Stimulated activated naive CD8-positive, alpha-beta T cell treated with anti-CD3 and anti-CD28 coated beads, Interleukin-15, Interleukin-2, amounts not matched to agents 100 U/mL and 50 U/mL, for 24 hours (primary cell): Measurements from ENCODE around the gene NCAM2.

Experiments
- ATAC-seq: fragments of 150-1000 bp; cut with Tn5 transposase; one replicate; pipeline ENCODE4 v1.10.0; 2021
- DNase-seq: peaks from one replicate; pipeline ENCODE4 v3.0.0; 2021

NCAM2 gene

DNA sequence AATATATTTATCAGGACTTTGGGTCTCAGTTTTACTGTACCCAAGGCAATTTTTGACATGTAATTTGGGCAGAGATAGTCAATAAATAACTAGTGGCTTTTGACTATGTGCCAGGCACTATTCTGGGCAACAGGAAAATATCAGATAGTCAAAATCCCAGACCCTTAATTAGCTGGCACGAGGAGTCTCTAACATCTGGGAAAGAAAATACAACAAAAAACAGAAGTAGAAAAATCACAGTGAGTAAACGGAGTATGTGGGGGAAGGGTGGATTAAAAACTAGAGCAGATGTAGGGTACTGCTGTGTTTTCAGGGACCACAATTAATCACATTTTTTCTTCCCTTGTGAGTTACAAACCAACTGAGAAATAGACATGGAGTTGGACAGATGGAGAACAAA, 217.8 kb downstream of the NCAM2 start:
- ATAC-seq (no peak), DNase-seq (no peak)

DNA sequence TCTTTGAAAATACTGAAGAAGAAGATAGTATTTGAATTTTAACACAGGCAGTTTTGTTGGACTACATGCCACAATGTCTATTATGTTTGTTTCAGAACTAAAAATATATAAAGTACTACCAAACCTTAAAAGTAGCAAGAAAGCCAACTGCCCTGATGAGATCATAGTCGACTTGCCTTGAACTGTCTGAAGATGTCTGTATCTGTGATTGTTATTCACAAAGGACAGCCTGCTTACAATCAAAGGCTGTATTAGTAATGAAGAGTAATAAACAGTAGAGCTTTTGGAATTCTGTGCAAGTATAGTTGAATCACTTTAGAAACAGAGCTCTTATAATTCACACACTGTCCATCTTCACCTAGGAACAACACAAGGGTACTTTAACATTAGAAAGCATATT, 228.3 kb downstream of the NCAM2 start:
- no peak for ATAC-seq

DNA sequence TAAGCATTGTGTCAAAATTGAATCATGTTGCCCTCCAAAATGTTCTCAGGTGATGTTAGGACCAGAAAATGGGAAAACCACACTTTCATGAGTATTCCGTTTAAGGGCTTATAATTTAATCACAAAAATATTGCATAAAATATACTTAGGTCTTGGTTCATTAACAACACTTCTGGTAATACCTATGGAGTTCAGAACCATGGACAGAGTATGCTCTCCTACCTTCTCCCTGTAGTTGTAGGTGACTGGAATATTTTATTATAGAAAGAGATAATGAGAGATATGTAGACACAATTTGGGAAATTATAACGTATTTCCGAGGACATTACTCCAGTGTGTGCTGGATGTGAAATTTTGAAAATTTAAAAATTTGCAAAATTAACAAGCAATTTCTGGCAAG, 232.5 kb downstream of the NCAM2 start:
- ATAC-seq (no peak), DNase-seq (no peak)

More for the DNA sequence above, 228.3 kb downstream of the NCAM2 start:
- no peak for DNase-seq

DNA sequence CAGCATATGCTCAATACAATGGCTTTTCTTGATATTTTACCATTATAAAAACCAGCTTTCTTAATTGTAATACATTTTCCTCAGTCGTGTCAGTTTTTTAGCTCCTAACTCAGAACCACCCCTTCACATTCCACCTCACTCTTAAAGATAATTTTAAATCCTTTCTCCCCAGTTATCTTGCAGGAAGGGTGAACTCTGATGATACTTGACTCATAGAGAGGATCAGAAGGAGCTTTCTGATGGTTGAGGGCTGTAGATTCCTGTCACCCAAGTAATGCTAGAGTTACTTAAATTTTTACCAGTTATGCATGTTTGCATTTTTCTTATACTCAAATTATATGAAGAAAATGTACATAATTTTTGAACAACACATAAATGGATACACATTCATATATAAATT, 233.7 kb downstream of the NCAM2 start:
- ATAC-seq = no peak
- DNase-seq = no peak

DNA sequence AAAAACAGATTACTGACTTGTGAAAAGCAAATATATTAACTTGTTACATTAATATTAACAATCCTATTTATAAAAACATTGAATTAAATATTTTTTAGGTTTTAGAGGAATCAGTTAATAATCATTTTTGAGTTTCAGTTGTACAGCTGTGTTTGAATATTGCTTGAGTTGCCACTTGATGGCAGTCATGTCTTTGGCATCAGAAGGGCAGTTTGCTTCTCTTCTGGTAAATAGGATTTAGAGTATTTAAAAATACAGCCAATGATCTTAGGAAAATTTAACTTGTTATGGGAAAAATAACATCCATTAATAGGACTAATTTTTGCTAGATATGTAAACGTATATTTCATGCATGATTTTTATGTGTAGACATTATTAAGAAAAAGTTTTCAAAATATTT, 234.1 kb downstream of the NCAM2 start:
- no peak for DNase-seq
- no peak for ATAC-seq

DNA sequence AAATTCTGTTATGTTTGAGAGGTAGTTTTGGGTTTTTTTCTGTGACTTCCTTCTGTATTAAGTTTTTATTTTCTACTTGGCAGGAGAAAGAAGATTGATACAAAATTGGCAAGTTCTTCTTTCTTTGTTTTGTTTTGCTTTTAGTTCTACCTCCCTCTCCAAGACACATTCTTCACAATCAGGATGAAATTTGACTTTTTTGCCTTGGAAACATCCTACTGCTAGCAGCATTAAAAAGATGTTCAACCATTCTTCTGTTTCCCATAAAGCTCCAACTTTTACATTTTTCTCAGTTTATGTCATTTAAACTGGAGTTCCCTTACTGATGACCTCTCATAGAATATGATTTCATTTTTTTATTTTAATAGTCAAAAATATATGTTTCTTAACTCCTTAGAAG, 234.8 kb downstream of the NCAM2 start:
- no peak for ATAC-seq
- DNase-seq = no peak

DNA sequence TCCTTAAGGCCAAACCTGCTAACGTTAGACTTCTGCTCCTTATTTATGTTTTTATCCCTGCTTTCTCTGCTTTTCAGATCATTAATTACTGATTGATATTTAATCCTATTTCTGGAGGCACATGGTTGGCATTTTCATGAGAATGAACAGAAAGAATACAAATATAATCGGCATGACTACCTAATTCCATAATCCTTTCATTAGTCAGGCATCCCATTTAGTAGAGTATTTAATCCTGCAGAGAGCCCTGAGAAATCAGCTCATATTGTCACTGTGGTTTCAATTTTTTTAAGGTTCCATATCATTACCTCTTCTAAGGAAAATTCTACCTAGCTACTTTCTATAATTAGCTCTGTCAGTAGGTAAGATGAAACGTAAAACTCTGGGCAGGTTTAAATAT, 238.8 kb downstream of the NCAM2 start:
- DNase-seq (no peak), ATAC-seq (no peak)

DNA sequence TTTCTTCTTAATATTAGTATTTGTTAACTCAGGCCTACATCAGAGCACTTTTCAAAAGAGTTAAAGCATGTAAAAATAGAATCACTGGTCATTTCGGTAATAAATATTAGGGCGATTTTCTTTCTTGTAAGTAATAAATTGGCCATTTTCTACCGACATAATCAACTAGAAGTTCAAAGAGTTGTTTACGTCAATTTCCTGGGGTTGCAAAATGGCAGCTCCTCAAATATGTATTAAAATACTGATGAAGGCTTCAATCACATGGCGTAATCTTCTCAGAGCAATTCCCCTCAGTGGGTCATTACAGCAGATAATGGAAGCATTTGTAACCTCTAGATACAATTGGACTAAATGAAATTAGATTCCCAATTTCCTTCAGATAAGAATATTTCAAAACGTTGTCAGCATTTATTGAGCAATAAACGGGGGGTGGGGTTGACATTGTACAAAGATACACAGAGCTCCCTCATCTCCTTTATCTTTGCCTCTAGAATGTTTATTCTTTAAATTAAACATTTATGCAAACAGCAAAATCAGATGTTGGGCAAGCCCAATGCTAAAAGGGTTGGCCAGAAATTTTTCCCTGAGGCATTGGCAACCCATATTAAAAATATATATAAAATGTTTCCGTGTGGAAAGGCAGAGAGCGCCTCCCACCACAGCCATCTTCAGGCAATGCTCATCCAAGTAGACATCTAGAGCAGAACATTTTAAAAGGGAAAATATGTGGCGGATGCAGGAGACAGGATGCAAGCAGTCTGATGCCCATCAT, 240.6 kb downstream of the NCAM2 start:
- DNase-seq (no peak), ATAC-seq (no peak)

DNA sequence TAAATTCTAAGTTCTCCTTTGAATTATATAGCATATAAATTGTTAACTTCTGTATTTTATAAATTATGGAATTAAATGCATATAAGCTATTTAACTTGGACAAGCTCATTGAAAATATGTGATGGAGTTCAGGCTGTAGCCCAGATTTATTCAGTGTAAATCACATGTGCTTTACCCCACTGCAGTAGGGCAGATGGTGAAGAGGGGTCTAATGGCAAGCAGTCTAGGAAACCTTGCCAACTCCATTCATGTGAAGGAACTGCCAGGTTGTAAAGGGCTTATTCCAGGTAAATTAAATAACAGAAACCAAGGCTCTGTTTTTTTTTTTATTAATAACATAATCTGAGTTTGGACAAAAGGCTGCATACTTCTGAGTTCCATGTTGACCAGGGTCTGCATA, 243.2 kb downstream of the NCAM2 start:
- DNase-seq (no peak), ATAC-seq (no peak)

DNA sequence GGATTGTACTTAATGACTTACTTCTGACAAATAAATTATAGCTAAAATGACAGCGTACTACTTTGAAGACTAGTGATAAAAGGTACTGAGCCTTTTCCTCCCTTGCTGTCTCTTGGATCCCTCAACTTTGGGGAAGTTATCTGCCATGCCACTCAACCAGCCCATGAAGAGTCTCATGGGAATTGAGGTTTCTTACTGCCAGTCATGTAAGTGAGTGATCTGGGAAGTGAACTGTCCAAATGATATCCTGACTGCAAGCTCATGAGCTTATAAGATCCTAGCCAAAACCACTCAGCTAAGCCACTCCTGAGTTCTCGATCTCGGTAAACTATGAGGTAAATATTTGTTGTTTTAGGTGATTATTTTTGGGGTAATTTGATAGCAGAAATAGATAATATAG, 247.8 kb downstream of the NCAM2 start:
- ATAC-seq (no peak), DNase-seq (no peak)

DNA sequence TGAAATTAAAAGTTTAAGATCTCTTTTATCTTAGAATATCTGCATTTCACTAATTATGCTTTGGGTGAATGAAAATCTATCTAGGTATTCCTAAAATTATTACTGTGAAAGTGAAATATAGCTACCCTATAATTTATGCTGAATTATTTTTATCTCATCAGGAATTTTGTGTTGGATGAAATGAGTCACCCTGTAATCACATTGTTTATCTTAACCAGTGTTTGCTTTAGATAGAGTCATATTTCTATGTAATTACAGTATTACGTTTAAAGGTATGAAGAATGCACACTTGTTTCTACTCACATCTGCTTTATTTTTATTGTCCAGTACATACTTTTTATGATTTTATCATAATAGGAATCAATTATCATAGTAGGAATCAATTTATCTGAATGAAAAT, 249.2 kb downstream of the NCAM2 start:
- ATAC-seq = no peak

DNA sequence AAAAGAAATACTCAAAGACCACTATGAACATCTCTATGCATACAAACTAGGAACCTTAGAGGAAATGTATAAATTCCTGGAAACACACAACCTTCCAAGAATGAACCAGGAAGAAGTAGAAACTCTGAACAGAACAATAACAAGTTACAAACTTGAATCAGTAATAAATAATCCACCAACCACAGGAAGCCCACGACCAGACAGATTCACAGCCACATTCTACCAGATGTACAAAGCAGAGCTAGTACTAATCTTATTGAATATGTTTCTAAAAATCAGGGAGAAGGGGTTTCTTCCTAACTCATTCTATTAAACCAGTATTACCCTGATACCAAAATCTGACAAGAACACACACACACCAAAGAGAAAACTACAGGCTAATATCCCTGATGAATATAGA, 263.8 kb downstream of the NCAM2 start:
- DNase-seq (no peak), ATAC-seq (no peak)

More for the DNA sequence above, 249.2 kb downstream of the NCAM2 start:
- DNase-seq = no peak

DNA sequence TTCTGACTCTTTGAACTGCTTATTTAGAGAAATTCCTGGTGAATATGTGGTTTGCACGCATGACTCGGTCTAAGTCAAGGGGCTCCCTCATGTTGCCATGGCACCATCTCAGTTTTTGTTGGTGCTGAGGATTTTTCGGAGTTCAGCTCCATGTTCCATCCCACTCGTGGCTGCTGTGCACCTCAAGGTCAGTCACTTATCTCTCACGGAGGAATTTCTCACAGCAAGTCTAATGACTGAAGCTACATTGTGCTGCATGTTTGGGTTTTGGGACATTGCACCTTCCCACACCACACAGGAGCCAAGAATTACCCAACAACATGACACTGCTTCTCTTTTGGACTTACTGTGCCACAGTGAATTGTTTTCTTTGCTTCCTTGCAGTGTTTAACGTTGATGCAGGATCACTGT, 269.9 kb downstream of the NCAM2 start:
- no peak for ATAC-seq
- DNase-seq = no peak

DNA sequence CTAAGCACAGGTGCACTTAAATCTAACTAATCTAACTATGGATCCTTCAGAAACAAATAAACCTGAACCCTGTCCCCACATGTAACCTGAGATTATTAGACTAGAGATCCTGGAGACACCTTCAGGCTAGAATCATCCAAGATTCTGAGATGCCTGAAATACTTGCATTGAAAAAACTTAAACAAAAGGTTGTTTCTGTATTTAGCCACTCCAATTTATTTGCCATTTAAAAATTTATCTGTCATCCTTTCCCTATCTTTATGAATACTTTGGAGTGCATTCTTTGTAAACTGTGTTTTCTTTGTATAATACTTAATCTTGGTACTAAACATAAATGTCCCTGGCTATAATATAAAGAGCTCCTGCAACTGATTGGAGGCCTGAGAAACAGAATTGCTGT, 270.7 kb downstream of the NCAM2 start:
- ATAC-seq (no peak), DNase-seq (no peak)

DNA sequence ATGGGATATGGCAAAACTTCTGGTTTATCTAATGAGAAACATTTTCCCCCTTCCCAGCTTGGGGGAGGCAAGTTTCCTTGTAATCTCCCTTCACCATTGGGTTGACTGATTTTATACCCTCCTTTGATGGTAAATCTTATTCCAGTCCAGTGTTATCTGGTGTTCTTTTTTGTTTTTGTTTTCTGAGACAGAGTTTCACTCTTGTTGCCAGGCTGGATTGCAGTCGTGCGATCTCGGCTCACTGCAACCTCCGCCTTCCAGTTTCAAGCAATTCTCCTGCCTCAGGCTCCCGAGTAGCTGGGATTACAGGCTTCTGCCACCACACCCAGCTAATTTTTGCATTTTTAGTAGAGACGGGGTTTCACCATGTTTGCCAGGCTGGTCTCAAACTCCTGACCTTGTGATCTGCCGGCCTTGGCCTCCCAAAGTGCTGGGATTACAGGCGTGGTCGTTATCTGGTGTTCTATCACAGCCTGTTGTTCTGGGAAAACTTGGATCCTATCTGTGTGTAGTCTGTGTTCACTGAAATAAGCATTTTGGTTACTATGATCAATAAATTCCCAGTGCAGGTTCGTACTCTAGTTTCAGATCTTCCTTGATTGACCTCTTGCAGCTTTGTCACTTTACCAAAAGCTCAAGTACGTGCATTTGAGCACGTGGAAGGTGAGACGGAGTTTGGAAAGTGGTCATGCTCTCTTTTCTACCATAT, 281.1 kb downstream of the NCAM2 start:
- ATAC-seq = no peak
- DNase-seq = no peak

DNA sequence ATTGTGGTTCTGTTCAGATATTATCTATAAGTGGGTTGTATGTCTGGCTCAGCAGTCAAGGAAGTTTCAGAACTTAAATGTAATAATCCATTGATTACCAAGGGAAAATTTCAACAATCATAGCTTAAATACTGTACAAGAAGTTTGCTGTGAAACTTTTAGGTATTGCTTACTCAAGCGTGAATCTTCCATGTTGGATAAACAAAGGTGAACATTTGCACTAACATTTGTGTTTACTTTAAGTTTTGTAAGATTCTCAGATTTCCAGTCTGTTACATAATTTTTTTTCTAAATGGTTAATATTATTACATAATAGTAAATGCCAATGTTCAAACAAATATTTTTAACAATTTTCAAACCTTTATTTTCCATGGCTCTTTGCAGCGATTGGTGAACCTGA, 285.6 kb downstream of the NCAM2 start:
- ATAC-seq (no peak), DNase-seq (no peak)

DNA sequence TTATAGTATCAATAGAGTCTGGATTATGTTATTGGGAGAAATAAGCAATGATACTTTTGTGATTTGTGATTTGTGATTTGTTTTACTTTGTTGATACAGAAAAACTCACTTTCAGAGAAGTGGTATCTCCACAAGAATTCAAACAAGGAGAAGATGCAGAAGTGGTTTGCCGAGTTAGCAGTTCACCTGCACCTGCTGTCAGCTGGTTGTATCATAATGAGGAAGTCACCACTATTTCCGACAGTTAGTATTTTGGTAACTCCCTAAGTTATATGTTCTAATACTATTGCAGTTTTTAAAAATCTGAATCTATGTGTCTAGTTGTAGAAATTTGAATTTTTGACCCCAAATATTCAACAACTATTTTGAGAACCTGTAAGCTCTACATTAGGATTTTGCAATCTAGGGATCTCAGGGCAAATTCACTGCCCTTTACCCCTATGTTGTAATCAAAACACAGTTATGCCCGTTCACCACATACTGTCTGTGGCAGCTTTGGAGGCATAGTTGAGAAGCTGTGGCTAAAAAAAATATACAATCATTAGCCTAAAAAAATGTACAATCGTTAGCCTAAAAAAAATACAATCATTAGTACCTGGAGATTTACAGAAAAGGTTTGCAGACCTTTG, 288.1 kb downstream of the NCAM2 start:
- ATAC-seq = no peak

DNA sequence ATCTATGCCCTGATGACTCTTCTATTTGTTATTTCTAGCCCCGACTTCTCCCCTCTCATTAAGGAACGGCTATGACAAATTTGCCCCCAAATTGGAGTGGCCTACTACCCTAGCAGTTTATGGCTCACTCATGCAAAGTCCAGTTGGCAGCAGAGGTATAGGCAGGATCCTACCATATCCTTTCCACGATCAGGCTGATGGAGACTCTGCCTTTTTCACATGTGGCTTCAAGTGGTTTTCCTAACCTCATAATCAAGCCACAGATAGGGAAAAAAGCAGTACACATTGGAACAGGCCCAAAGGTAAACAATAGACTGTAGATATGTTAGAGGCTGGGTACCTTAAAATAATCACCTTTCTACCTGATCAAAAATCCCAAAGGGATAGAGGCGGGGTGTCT, 292.5 kb downstream of the NCAM2 start:
- ATAC-seq (no peak), DNase-seq (no peak)

More for the DNA sequence above, 288.1 kb downstream of the NCAM2 start:
- no peak for DNase-seq

DNA sequence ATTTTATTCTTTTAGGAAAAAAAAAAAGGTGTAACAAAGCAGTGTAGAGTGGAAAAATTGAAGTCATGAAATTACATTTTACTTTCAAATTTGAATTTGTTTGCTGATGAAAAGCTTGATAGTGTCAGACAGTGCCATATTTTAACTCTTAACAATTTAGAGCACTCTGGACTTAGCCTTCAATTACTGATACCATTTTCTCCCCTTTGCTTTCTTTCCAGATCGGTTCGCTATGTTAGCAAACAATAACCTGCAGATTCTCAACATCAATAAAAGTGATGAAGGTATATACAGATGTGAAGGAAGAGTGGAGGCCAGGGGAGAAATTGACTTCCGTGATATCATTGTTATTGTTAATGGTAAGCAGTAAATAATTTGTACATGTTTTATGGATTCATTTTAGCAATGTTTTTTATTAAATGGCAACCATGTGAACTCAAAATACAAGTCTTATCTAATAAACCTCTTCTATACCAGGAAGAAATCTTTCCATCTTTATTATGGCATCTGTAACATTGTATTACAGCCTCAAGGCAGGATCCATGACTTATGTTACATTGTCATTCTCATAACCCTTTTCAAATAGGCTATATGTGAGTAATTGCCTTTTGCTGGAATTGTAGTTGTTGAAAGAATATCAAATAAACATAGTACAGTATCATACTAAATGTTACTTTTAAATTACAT, 293.8 kb downstream of the NCAM2 start:
- ATAC-seq = no peak

DNA sequence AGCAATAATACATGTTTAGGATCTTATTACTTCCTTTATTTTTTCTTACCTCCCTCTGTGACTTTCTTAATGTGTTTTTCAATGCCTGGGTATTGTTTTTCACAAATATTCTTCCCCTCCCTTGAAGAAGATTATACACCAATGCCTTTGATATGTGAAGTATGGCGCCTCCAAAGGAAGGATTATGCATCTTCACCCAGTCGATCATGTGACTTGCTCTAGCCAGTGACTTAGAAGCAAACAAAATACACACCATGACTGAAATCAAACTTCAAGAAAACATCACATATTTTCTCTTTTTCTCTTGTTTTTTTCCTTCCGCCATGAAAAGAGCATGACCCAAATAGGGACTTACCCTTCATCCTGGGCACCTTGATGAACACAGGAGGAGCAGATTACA, 297.1 kb downstream of the NCAM2 start:
- ATAC-seq = no peak
- no peak for DNase-seq

More for the DNA sequence above, 293.8 kb downstream of the NCAM2 start:
- no peak for DNase-seq

DNA sequence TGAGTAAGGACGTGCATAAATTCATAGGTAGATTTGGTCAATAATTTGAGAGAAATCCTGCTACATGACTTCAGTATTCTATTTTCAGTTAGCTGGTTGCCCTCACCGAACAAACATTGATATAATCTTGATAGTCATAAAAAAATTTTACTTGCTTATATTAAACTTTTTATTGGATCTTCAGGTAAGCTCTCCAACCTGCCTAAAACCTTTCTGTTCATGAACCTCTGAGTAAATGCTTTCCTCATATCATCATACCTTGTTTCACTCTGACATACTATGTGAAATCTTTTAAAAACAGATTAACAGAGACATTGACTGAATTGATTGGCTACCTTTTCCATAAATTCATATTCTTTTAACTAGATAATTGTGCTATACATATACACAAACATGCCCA, 299.0 kb downstream of the NCAM2 start:
- ATAC-seq (no peak), DNase-seq (no peak)

DNA sequence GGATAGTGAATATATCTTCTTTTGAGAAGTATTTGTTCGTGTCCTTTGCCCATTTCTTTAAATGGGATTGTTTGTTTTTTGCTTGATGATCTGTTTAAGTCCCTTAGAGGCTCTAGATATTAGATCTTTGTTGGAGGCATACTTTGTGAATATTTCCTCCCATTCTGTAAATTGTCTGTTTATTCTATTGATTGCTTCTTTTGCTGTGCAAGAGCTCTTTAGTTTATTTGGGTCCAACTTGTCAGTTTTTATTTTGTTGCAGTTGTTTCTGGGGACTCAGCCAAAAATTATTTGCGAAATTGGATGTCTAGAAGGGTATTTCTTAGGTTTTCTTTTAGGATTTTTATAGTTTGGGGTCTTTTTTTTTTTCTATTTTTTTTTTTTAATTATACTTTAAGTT, 302.8 kb downstream of the NCAM2 start:
- DNase-seq (no peak), ATAC-seq (no peak)

DNA sequence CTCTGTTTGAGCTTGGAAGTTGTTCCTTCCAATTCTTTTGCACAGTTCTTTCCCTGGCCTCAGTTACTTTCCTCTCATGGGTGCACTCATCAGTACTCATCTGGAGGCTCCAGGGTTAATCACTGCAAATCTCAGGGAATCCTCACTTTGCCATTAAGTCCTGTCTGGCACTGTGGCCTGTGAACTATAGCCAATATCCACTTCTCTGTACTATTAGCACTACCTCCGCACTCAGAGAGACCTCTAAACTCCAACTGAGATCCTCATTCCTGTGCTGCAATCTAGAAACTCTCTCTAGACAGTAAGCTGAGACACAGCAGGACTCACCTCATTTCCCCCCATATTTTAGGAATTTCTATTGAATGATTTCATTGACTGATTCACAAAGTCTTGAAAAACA, 311.3 kb downstream of the NCAM2 start:
- ATAC-seq (no peak), DNase-seq (no peak)
